HepG2 (cell line): Measurements from ENCODE around the gene MAP3K2. TPM values are rescaled to one million over a fixed set of nuclear protein-coding genes. Genes with fewer than 3 reads are reported as not detected.

Experiments
- ATAC-seq: fragments of 200-7000 bp; cut with Tn5 transposase; 3 replicates; pipeline ENCODE4 v1.9.1; 2020; ENCODE audit warnings: mild to moderate bottlenecking, moderate library complexity
- BruUV-seq: library from RNA; stranded (reverse); fragments of 400-500 nt; replicated peaks from 2 replicates; lab custom pipeline; 2021; lab: Mats Ljungman, UMichigan
- CTCF ChIA-PET: fragments of 300-600 bp; formaldehyde crosslinking; extraction: SDS; loops from one replicate; lab custom pipeline; 2021; ENCODE audit warnings: low total read pairs, inconsistent platforms, low intra/inter-chr PET ratio; lab: Yijun Ruan, JAX
- POLR2A ChIA-PET: fragments of 350-600 bp; sonication (Branson Sonifier 250); formaldehyde crosslinking; loops from one replicate; lab custom pipeline; 2020; ENCODE audit warnings: antibody characterized with exemption, inconsistent platforms; lab: Yijun Ruan, JAX
- DNase-seq: peaks from one replicate; pipeline ENCODE4 v3.0.0-alpha.2; 2015; ENCODE audit warnings: low spot score
- FAIRE-seq: peaks from 3 replicates; lab custom pipeline; 2011; peaks lifted over from hg19 to GRCh38; lab: Jason Lieb, UNC
- H2AFZ ChIP-seq: one replicate; pipeline ENCODE4 v1.6.1; 2011; ENCODE audit warnings: low read length, inconsistent platforms
- H3K27ac ChIP-seq: fragments of 300-600 bp; 3 replicates; pipeline ENCODE4 v1.8.0; 2011; ENCODE audit warnings: mixed run types, mild to moderate bottlenecking, mixed read lengths, low read length, inconsistent platforms; ENCODE audit not compliant: insufficient read depth; ENCODE audit errors: extremely low read length
- H3K27me3 ChIP-seq, 2 experiments: fragments of 200-600 bp in 1 of 2; 2 replicates in 1 of 2; 3 replicates in 1 of 2; pipeline versions ENCODE4 v1.6.0 to v1.8.0; 2011; ENCODE audit warnings: low read length in 2 of 2, mild to moderate bottlenecking in 2 of 2, moderate library complexity in 2 of 2, inconsistent platforms in 1 of 2; ENCODE audit not compliant: insufficient read depth in 2 of 2, control insufficient read depth in 1 of 2
- H3K36me3 ChIP-seq, 2 experiments: fragments of 200-600 bp in 1 of 2; replicated peaks in 1 of 2; 2 replicates in 1 of 2; 3 replicates in 1 of 2; pipeline versions ENCODE4 v1.5.1 to v1.8.0; 2011; ENCODE audit warnings: low read length in 2 of 2, inconsistent platforms in 1 of 2; ENCODE audit not compliant: insufficient read depth in 2 of 2, control insufficient read depth in 1 of 2
- H3K4me1 ChIP-seq: 2 replicates; pipeline ENCODE4 v1.5.1; 2012; ENCODE audit warnings: low read length, inconsistent platforms; ENCODE audit not compliant: insufficient read depth
- H3K4me2 ChIP-seq: 2 replicates; pipeline ENCODE4 v1.6.0; 2011; ENCODE audit warnings: low read depth, low read length, inconsistent platforms
- H3K4me3 ChIP-seq, 3 experiments: fragments of 200-600 bp in 1 of 3; sonication (generic), shearing (Covaris generic) in 1 of 3; replicated peaks in 1 of 3; 2 replicates each; pipeline ENCODE4 v1.5.1; 2011 to 2016; ENCODE audit warnings: low read length in 3 of 3, inconsistent platforms in 2 of 3, low read depth in 2 of 3, mild to moderate bottlenecking in 2 of 3, control low read depth in 1 of 3, mixed read lengths in 1 of 3; ENCODE audit not compliant: insufficient read depth in 1 of 3
- H3K79me2 ChIP-seq: one replicate; pipeline ENCODE4 v1.6.1; 2011; ENCODE audit warnings: low read length, inconsistent platforms; ENCODE audit not compliant: insufficient read depth
- H3K9ac ChIP-seq: 2 replicates; pipeline ENCODE4 v1.6.0; 2011; ENCODE audit warnings: mild to moderate bottlenecking, low read depth, low read length, inconsistent platforms; ENCODE audit not compliant: insufficient read depth
- H3K9me3 ChIP-seq: 2 replicates; pipeline ENCODE4 v1.5.1; 2012; ENCODE audit warnings: mild to moderate bottlenecking, low read length
- H4K20me1 ChIP-seq: 2 replicates; pipeline ENCODE4 v1.6.0; 2011; ENCODE audit warnings: inconsistent platforms, mild to moderate bottlenecking, low read length, moderate library complexity; ENCODE audit not compliant: insufficient read depth
- BCL3 ChIP-seq: sonication (generic); formaldehyde crosslinking; IDR thresholded peaks from 2 replicates; pipeline ENCODE4 v1.5.1; 2020; ENCODE audit warnings: mild to moderate bottlenecking, missing genetic modification reagents, moderate library complexity
- MBD4 ChIP-seq: IDR thresholded peaks from 2 replicates; pipeline ENCODE4 v1.6.1; 2012; ENCODE audit warnings: low read length, inconsistent platforms, borderline replicate concordance
- STAT6 ChIP-seq: sonication (generic); formaldehyde crosslinking; IDR thresholded peaks from 2 replicates; pipeline ENCODE4 v1.4.0; 2020; ENCODE audit warnings: missing genetic modification reagents, mild to moderate bottlenecking, borderline replicate concordance
- ZBTB3 ChIP-seq: sonication (generic); formaldehyde crosslinking; IDR thresholded peaks from 2 replicates; pipeline ENCODE4 v1.4.0; 2020; ENCODE audit warnings: low read depth, mild to moderate bottlenecking, moderate library complexity, missing genetic modification reagents, borderline replicate concordance
- ZNF567 ChIP-seq: sonication (generic); formaldehyde crosslinking; IDR thresholded peaks from 2 replicates; pipeline ENCODE4 v1.8.1; 2023; ENCODE audit warnings: mild to moderate bottlenecking, missing genetic modification reagents, borderline replicate concordance
- ZNF615 ChIP-seq: sonication (generic); formaldehyde crosslinking; IDR thresholded peaks from 2 replicates; pipeline ENCODE4 v1.5.0; 2020; ENCODE audit warnings: mild to moderate bottlenecking, missing genetic modification reagents, borderline replicate concordance
- ZNF850 ChIP-seq: sonication (generic); formaldehyde crosslinking; conservative IDR thresholded peaks from 2 replicates; pipeline ENCODE4 v1.9.0; 2021; ENCODE audit warnings: mild to moderate bottlenecking, missing genetic modification reagents
- WGBS: methylation state at CpG from one replicate; pipeline ENCODE4 v1.1.6; 2017; ENCODE audit warnings: low lambda C conversion rate; 5-methylcytosine and 5-hydroxymethylcytosine counted together
- in situ Hi-C: cut with HindIII; loops from 2 replicates; pipeline ENCODE4 v1.10.0; 2017; ENCODE audit warnings: low pct_unique_long_range_greater_than_20kb; ENCODE audit not compliant: extremely low pct_ligation_motif_present
- intact Hi-C: fragments of 100-400 bp; cut with micrococcal nuclease; formaldehyde crosslinking; loops from one replicate; pipeline ENCODE4 v1.10.0; 2022; ENCODE audit not compliant: unreplicated experiment
- polyA plus RNA-seq, 8 experiments: library from polyadenylated mRNA; depleted of rRNA in 3 of 8; stranded (reverse) in 7 of 8; unstranded in 1 of 8; fragments of >200 nt; fragmentation: Illumina TruSeq in 4 of 8; extraction: Trizol in 4 of 8; gene quantifications; 2 replicates each; pipeline versions ENCODE4 v1.2.1 to v1.2.3, GENCODE V29; 2011 to 2016; ENCODE audit warnings: low read depth in 4 of 8, missing spikeins in 1 of 8, mixed read lengths in 1 of 8; ENCODE audit not compliant: insufficient read depth in 1 of 8
- total RNA-seq, 5 experiments: library from RNA; depleted of rRNA; stranded (reverse); fragments of >200 nt; fragmentation: Illumina TruSeq; extraction: Trizol; gene quantifications; 2 replicates each; pipeline ENCODE4 v1.2.3, GENCODE V29; 2016; ENCODE audit warnings: low read depth in 1 of 5

MAP3K2 gene
- total and polyA plus RNA-seq, 2 of the 13 experiments (the other 11 are each of a cell fraction or from before 2014, with no cell fraction given), result 12.2 to 37.2 TPM

- H3K36me3 ChIP-seq, result peaks cover 2 to 7% of the 10 kb centered on the region in 2 experiments; a peak in 3 of 5 replicates
- intact Hi-C loops, result loop anchor here (2.0 kb wide), 1 partner anchor 23 kb away; no protein-coding TSS in a partner anchor
- H3K27ac ChIP-seq, result no peak overlapping the region
- no peak for TF ChIP-seq ZNF567 (CRISPR knock-in tag)
- TF ChIP-seq ZNF615 (CRISPR knock-in tag), result no peak
- no peak for TF ChIP-seq BCL3 (CRISPR knock-in tag)
- TF ChIP-seq ZBTB3 (CRISPR knock-in tag), result no peak
- no peak for TF ChIP-seq MBD4
- TF ChIP-seq STAT6 (CRISPR knock-in tag), result no peak
- no peak for TF ChIP-seq ZNF850 (CRISPR knock-in tag)
- no TSS peak for BruUV-seq
- 93% methylated on average over 5 of the region's 5 CpGs for WGBS
- peaks cover 13% of the 10 kb centered on the region for H3K9me3 ChIP-seq
- no peak overlapping the region for H3K4me2 ChIP-seq
- ChIA-PET CTCF (no interaction called here), POLR2A (no interaction called here)
- H2AFZ ChIP-seq, result no peak overlapping the region
- H4K20me1 ChIP-seq, result peaks cover 25% of the 10 kb centered on the region
- H3K79me2 ChIP-seq, result peaks cover 99% of the 10 kb centered on the region
- no peak for FAIRE-seq
- no peak overlapping the region for H3K4me3 ChIP-seq
- H3K4me1 ChIP-seq, result peaks cover 42% of the 10 kb centered on the region
- no peak for ATAC-seq
- H3K9ac ChIP-seq, result no peak overlapping the region
- H3K27me3 ChIP-seq, result no peaks in the 10 kb centered on the region; a peak in 1 of 5 replicates
- DNase-seq, result no peak
- in situ Hi-C loops, result no loop called here
These were observed 6.0 kb downstream of the MAP3K2 start for GRCh38 chr2:127381762-127382161.
